Measurements from ENCODE around the gene PERM1. TPM values are rescaled to one million over a fixed set of nuclear protein-coding genes. Genes with fewer than 3 reads are reported as not detected.

Gene PERM1
- total RNA-seq, 1 donor from 2014 or later = not detected

DNA sequence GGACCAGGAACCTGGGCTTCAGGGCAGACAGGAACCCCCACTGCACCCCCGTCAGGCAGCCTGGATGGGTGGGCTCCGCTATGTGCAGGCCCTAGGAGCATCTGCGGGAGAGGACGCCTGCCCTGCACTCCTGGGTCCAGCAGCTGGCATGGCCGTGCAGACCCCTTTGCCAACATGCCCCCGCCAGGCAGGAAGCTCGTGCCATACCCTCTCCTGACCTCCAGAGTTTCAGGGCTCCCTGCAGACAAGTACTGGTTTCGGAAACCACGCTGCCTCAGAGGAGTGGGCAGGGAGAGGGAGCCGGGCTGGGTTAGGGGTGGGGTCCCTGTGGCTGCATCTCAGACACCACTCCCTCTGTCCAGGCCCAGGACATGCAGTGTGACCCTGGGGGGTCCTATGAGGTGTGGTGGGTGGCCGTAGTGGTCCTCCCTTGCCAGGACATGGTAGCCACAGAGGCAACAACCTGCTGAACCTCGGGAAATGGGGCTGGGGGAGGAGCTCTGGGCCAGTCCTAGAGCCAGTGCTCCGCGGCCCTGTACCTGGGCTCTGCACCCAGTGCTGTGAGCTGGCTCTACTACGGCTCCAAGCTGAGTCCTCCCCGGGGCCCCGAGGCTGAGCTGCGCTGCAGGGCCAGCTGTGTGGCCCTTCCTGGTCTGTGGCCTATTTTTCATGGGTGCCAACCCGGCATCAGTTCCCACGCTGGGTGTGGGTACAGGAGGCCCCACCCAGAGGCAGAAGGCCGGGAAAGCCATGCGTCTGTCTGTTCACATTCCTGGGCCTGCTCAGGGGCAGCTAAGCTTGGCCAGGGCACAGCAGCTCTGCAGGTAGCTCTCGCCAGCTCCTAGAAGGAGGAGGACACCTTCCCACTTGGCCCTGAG, 14.2 kb downstream of the PERM1 start:
- POLR2A ChIA-PET = interaction anchor here (1.0 kb wide), 2 partner anchors 8 to 96 kb away, joined by 5 read pairs; no protein-coding TSS in a partner anchor

DNA sequence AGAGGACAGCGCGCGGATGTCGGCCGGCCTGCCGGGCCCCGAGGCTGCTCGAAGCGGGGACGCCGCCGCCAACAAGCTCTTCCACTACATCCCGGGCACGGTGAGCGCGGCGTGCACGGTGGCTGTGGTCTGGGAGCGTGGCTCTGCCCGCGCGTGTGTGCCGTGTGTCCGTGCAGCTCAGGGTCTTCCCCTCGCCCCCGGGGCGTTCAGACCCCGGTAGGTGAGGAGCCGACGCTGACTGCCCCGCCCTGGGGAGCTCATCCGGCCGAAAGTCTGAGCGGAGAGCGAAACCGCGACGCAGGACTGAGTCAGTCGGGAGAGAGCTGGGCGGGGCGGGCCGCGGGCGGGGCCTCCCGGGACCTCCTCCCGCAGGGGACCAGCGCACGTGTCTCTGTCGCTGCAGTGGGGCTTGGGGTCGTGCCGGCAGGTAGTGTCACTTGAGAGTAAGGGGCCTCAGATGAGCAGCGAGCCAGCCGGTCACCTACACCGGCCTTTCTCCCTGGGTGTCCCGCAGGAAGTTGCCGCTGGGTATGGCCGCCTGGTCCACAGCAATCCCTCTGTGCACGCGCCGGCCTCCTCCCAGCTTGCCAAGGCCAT, 15.1 kb downstream of the PERM1 start:
- DNase-seq = peak; percentile 65
- Mint-ChIP-seq H3K4me1 (peaks cover 8% of the 10 kb centered on the region), H3K27me3 (peaks cover 6% of the 10 kb centered on the region), H3K9me3 (no peaks in the 10 kb centered on the region), H3K36me3 (ENCODE audit: low read depth) (peaks cover 1% of the 10 kb centered on the region), H3K27ac (no peak overlapping the region), H3K4me3 (peak overlapping the region; percentile 83)
- peak; percentile 91 for ATAC-seq (ENCODE audit: low read depth)
- intact Hi-C loops (cut with micrococcal nuclease) = loop anchor here (1.0 to 5.0 kb wide), 2 partner anchors 8 to 45 kb away; partner anchors contain the start of genes NOC2L and SAMD11
- ChIA-PET CTCF (interaction anchor here (1.1 to 1.2 kb wide), 2 partner anchors 17 to 61 kb away, joined by 3 to 4 read pairs; no protein-coding TSS in a partner anchor), POLR2A (interaction anchor here (1.0 to 1.2 kb wide), 4 partner anchors 9 to 408 kb away, joined by 3 to 5 read pairs (median 4); partner anchors contain the start of gene AURKAIP1)
- TF ChIP-seq, protein P1, sequence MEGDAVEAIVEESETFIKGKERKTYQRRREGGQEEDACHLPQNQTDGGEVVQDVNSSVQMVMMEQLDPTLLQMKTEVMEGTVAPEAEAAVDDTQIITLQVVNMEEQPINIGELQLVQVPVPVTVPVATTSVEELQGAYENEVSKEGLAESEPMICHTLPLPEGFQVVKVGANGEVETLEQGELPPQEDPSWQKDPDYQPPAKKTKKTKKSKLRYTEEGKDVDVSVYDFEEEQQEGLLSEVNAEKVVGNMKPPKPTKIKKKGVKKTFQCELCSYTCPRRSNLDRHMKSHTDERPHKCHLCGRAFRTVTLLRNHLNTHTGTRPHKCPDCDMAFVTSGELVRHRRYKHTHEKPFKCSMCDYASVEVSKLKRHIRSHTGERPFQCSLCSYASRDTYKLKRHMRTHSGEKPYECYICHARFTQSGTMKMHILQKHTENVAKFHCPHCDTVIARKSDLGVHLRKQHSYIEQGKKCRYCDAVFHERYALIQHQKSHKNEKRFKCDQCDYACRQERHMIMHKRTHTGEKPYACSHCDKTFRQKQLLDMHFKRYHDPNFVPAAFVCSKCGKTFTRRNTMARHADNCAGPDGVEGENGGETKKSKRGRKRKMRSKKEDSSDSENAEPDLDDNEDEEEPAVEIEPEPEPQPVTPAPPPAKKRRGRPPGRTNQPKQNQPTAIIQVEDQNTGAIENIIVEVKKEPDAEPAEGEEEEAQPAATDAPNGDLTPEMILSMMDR (IDR thresholded peaks at IDR 0.05) = no peak

More for the DNA sequence above, 14.2 kb downstream of the PERM1 start:
- Mint-ChIP-seq H3K36me3 (ENCODE audit: low read depth) (peaks cover 1% of the 10 kb centered on the region), H3K9me3 (no peaks in the 10 kb centered on the region), H3K27ac (no peak overlapping the region), H3K4me1 (peaks cover 6% of the 10 kb centered on the region), H3K4me3 (no peak overlapping the region), H3K27me3 (peaks cover 8% of the 10 kb centered on the region)
- DNase-seq (no peak), ATAC-seq (ENCODE audit: low read depth) (no peak)
- intact Hi-C loops (cut with micrococcal nuclease) = loop anchor here (1.0 to 5.0 kb wide), 2 partner anchors 8 to 45 kb away; partner anchors contain the start of genes NOC2L and SAMD11
- TF ChIP-seq, protein P1 (IDR thresholded peaks at IDR 0.05) = no peak
- CTCF ChIA-PET = no interaction called here

DNA sequence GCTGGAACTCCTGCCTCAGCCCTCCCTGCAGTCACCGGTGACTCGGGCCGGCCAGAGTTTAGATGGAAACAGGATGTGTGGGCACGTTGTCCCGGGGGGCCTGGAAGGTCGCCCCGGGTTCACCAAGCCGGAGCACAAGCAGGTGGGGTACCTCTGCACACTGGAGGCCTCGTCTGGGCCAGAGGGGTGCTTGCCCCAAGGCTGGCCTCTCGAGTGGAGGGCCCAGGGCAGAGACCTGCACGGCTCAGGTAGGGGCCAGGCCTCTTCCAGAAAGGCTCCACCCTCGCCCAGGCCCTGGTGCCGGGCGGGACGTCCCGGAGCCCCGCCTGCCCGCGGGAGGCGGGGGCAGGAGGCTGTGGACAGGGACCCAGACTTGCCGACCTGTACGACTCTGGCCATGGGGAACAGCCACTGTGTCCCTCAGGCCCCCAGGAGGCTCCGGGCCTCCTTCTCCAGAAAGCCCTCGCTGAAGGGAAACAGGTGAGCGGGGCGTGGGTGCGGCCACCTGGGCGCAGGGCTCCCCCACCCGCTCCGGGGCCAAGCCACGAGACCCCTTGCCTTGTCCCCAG, 15.7 kb downstream of the PERM1 start, which contains the start of gene PLEKHN1:
TSS of gene PLEKHN1 (plus strand) at position 348 of the 569 bp plus-strand sequence. CDS start at position 398, 50 bp downstream.
- POLR2A ChIA-PET = interaction anchor here (1.0 to 1.2 kb wide), 4 partner anchors 10 to 409 kb away, joined by 3 to 5 read pairs (median 4); partner anchors contain the start of gene AURKAIP1
- TF ChIP-seq, protein P1 (IDR thresholded peaks at IDR 0.05) = no peak
- CTCF ChIA-PET = interaction anchor here (1.1 to 1.2 kb wide), 2 partner anchors 17 to 61 kb away, joined by 3 to 4 read pairs; no protein-coding TSS in a partner anchor
- intact Hi-C loops (cut with micrococcal nuclease) = loop anchor here (5.0 kb wide), 1 partner anchor 44 kb away; the partner anchor contains the start of gene SAMD11
- Mint-ChIP-seq H3K4me3 (peak within 1 kb of the TSS; percentile 83), H3K27me3 (peaks cover 4% of the 10 kb centered on the region), H3K4me1 (peaks cover 11% of the 10 kb centered on the region), H3K9me3 (no peaks in the 10 kb centered on the region), H3K36me3 (ENCODE audit: low read depth) (peaks cover 1% of the 10 kb centered on the region), H3K27ac (no peak within 1 kb of the TSS)
- DNase-seq = peak; percentile 37
- ATAC-seq (ENCODE audit: low read depth) = peak; percentile 53

- Mint-ChIP-seq H3K27ac (no peak overlapping the region), H3K36me3 (ENCODE audit: low read depth) (peaks cover 1% of the 10 kb centered on the region), H3K9me3 (no peaks in the 10 kb centered on the region), H3K27me3 (peaks cover 4% of the 10 kb centered on the region), H3K4me1 (peaks cover 11% of the 10 kb centered on the region), H3K4me3 (no peak overlapping the region)
- TF ChIP-seq, protein P1 (IDR thresholded peaks at IDR 0.05) = no peak
- ATAC-seq (ENCODE audit: low read depth) = no peak
- DNase-seq = no peak
- intact Hi-C loops (cut with micrococcal nuclease) = loop anchor here (5.0 kb wide), 1 partner anchor 43 kb away; the partner anchor contains the start of gene SAMD11
- ChIA-PET CTCF (no interaction called here), POLR2A (no interaction called here)
Observed at GRCh38 chr1:965526-966134, 16.3 kb downstream of the PERM1 start.
